Muscle of leg (tissue), 16 donors: ENCODE measurements around the gene MCM3. TPM values are rescaled to one million over a fixed set of nuclear protein-coding genes. Genes with fewer than 3 reads are reported as not detected.

Experiments
- DNase-seq: peaks from one replicate; pipeline ENCODE4 v3.0.0; 2013
- H3K27ac ChIP-seq: one replicate; pipeline ENCODE4 v1.5.1; 2013; ENCODE audit warnings: mild to moderate bottlenecking, low read length, control low read depth
- H3K27me3 ChIP-seq: one replicate; pipeline ENCODE4 v1.6.1; 2013; ENCODE audit warnings: low read length; ENCODE audit not compliant: control insufficient read depth, insufficient read depth
- H3K36me3 ChIP-seq: one replicate; pipeline ENCODE4 v1.6.1; 2013; ENCODE audit warnings: low read length; ENCODE audit not compliant: control insufficient read depth, insufficient read depth
- H3K4me1 ChIP-seq: one replicate; pipeline ENCODE4 v1.6.1; 2013; ENCODE audit warnings: low read length; ENCODE audit not compliant: control insufficient read depth, insufficient read depth
- H3K4me3 ChIP-seq: one replicate; pipeline ENCODE4 v1.5.1; 2013; ENCODE audit warnings: low read length, control low read depth
- H3K9me3 ChIP-seq: replicated peaks from 2 replicates; pipeline ENCODE4 v1.6.1; 2013; ENCODE audit warnings: low read depth, low read length; ENCODE audit not compliant: control insufficient read depth
- WGBS: methylation state at CpG from one replicate; pipeline ENCODE4 v1.1.5; 2013; ENCODE audit warnings: missing lambda C conversion rate; ENCODE audit not compliant: insufficient coverage; 5-methylcytosine and 5-hydroxymethylcytosine counted together
- long read RNA-seq, 11 donors: transcript quantifications; one replicate each; lab custom pipeline, GENCODE V29; 2026
- polyA plus RNA-seq, 8 donors: library from polyadenylated mRNA; unstranded; fragments of 120-200 nt; gene quantifications; one replicate each; pipeline versions ENCODE4 v1.2.1 to v1.2.3, GENCODE V29; 2013; ENCODE audit warnings: inconsistent platforms in 1 of 8, low replicate concordance in 1 of 8; ENCODE audit not compliant: insufficient read length in 8 of 8, insufficient read depth in 1 of 8
- total RNA-seq: library from RNA; stranded (reverse); fragments of 120-200 nt; gene quantifications from one replicate; pipeline ENCODE4 v1.2.4, GENCODE V29; 2013

MCM3 gene
- total RNA-seq: 46.5 TPM
- polyA plus RNA-seq: 10 to 100 TPM; 39.1 to 61.1 (median 49.8) TPM
- long read RNA-seq, donor 1, partial matches to known transcripts: 0 of 5 reads
- long read RNA-seq, donor 1, other reads (novel, unspliced or antisense): 0 of 5 reads
- long read RNA-seq, donor 2, partial matches to known transcripts: 0 of 2 reads
- long read RNA-seq, donor 2, other reads (novel, unspliced or antisense): 0 of 2 reads
- long read RNA-seq, donor 3, transcript MCM3-201 (17 exons, 3,083 nt): major isoform, 8 of 9 reads
- long read RNA-seq, donor 3, partial matches to known transcripts: 0 of 9 reads
- long read RNA-seq, donor 3, other reads (novel, unspliced or antisense): 0 of 9 reads
- long read RNA-seq, donor 4, transcript MCM3-201 (17 exons, 3,083 nt): major isoform, 6 of 6 reads
- long read RNA-seq, donor 4, partial matches to known transcripts: 0 of 6 reads
- long read RNA-seq, donor 4, other reads (novel, unspliced or antisense): 0 of 6 reads
- long read RNA-seq, donor 5, transcript MCM3-201 (17 exons, 3,083 nt): major isoform, 17 of 25 reads
- long read RNA-seq, donor 5, partial matches to known transcripts: 8 of 25 reads
- long read RNA-seq, donor 5, other reads (novel, unspliced or antisense): 0 of 25 reads
- long read RNA-seq, donor 6, transcript MCM3-201 (17 exons, 3,083 nt): major isoform, 12 of 17 reads
- long read RNA-seq, donor 6, partial matches to known transcripts: 5 of 17 reads
- long read RNA-seq, donor 6, other reads (novel, unspliced or antisense): 0 of 17 reads
- long read RNA-seq, donor 7, transcript MCM3-201 (17 exons, 3,083 nt): major isoform, 5 of 5 reads
- long read RNA-seq, donor 7, partial matches to known transcripts: 0 of 5 reads
- long read RNA-seq, donor 7, other reads (novel, unspliced or antisense): 0 of 5 reads
- long read RNA-seq, donor 8, transcript MCM3-201 (17 exons, 3,083 nt): major isoform, 10 of 10 reads
- long read RNA-seq, donor 8, partial matches to known transcripts: 0 of 10 reads
- long read RNA-seq, donor 8, other reads (novel, unspliced or antisense): 0 of 10 reads
- long read RNA-seq, donor 9, partial matches to known transcripts: 0 of 4 reads
- long read RNA-seq, donor 9, other reads (novel, unspliced or antisense): 0 of 4 reads
- long read RNA-seq, donor 10, transcript MCM3-201 (17 exons, 3,083 nt): major isoform, 13 of 13 reads
- long read RNA-seq, donor 10, partial matches to known transcripts: 0 of 13 reads
- long read RNA-seq, donor 10, other reads (novel, unspliced or antisense): 0 of 13 reads
- long read RNA-seq, donor 11, partial matches to known transcripts: 0 of 1 reads
- long read RNA-seq, donor 11, other reads (novel, unspliced or antisense): 0 of 1 reads

GRCh38 chr6:52284460-52285176 lies at the start of gene MCM3:
MCM3 (minus strand) TSS chr6:52284742; CDS start chr6:52284674, 68 bp downstream.
- 0% methylated on average over 27 of the region's 53 CpGs for whole genome bisulfite sequencing
- Histone ChIP-seq H3K36me3 (peaks cover 20% of the 10 kb centered on the region), H3K4me3 (peak within 1 kb of the TSS; percentile 81), H3K27ac (peak within 1 kb of the TSS; percentile 83), H3K27me3 (no peaks in the 10 kb centered on the region), H3K4me1 (peaks cover 3% of the 10 kb centered on the region), H3K9me3 (no peaks in the 10 kb centered on the region)
- peak; percentile 100 for DNase-seq

GRCh38 chr6:52333840-52334200 lies 49.3 kb upstream of the MCM3 start:
- DNase-seq: no peak
- H3K36me3 ChIP-seq: no peaks in the 10 kb centered on the region
- no peaks in the 10 kb centered on the region for H3K9me3 ChIP-seq
- no peaks in the 10 kb centered on the region for H3K4me1 ChIP-seq
- no peak overlapping the region for H3K27ac ChIP-seq
- 20% methylated on average over 1 of the region's 1 CpG for WGBS
- H3K27me3 ChIP-seq: no peaks in the 10 kb centered on the region
- no peak overlapping the region for H3K4me3 ChIP-seq

- H3K27ac ChIP-seq: no peak overlapping the region
- no peak for DNase-seq
- WGBS: 80% methylated on average over 3 of the region's 4 CpGs
Measured at GRCh38 chr6:52331793-52332457, 47.4 kb upstream of the MCM3 start.

GRCh38 chr6:52330470-52330869 lies 45.9 kb upstream of the MCM3 start:
- no peaks in the 10 kb centered on the region for H3K9me3 ChIP-seq
- no peak overlapping the region for H3K27ac ChIP-seq
- H3K4me1 ChIP-seq: no peaks in the 10 kb centered on the region
- H3K27me3 ChIP-seq: no peaks in the 10 kb centered on the region
- no peak overlapping the region for H3K4me3 ChIP-seq
- DNase-seq: no peak
- no peaks in the 10 kb centered on the region for H3K36me3 ChIP-seq
- 67% methylated on average over 1 of the region's 2 CpGs for WGBS

More at GRCh38 chr6:52331793-52332457, 47.4 kb upstream of the MCM3 start:
- Histone ChIP-seq H3K27me3 (no peaks in the 10 kb centered on the region), H3K4me1 (no peaks in the 10 kb centered on the region), H3K36me3 (no peaks in the 10 kb centered on the region), H3K4me3 (no peak overlapping the region), H3K9me3 (no peaks in the 10 kb centered on the region)

GRCh38 chr6:52328729-52329128 lies 44.2 kb upstream of the MCM3 start:
- Histone ChIP-seq H3K4me3 (no peak overlapping the region), H3K36me3 (no peaks in the 10 kb centered on the region), H3K9me3 (no peaks in the 10 kb centered on the region), H3K27me3 (no peaks in the 10 kb centered on the region), H3K4me1 (no peaks in the 10 kb centered on the region), H3K27ac (no peak overlapping the region)
- WGBS: 64% methylated on average over 1 of the region's 2 CpGs
- DNase-seq: no peak

GRCh38 chr6:52328303-52328662 lies 43.7 kb upstream of the MCM3 start:
- Histone ChIP-seq H3K27me3 (no peaks in the 10 kb centered on the region), H3K27ac (no peak overlapping the region), H3K36me3 (no peaks in the 10 kb centered on the region), H3K4me3 (no peak overlapping the region), H3K4me1 (no peaks in the 10 kb centered on the region), H3K9me3 (no peaks in the 10 kb centered on the region)
- WGBS: no CpG with 5 or more reads among the region's 2 CpGs
- no peak for DNase-seq

GRCh38 chr6:52326540-52327364 lies 42.2 kb upstream of the MCM3 start:
- Histone ChIP-seq H3K36me3 (no peaks in the 10 kb centered on the region), H3K9me3 (no peaks in the 10 kb centered on the region), H3K4me1 (no peaks in the 10 kb centered on the region), H3K27me3 (no peaks in the 10 kb centered on the region), H3K27ac (no peak overlapping the region), H3K4me3 (no peak overlapping the region)
- no peak for DNase-seq
- 80% methylated on average over 1 of the region's 3 CpGs for WGBS

GRCh38 chr6:52325695-52326471 lies 41.3 kb upstream of the MCM3 start:
- DNase-seq: no peak
- 37% methylated on average over 8 of the region's 14 CpGs for WGBS
- H3K4me3 ChIP-seq: no peak overlapping the region
- no peaks in the 10 kb centered on the region for H3K4me1 ChIP-seq
- no peak overlapping the region for H3K27ac ChIP-seq
- H3K27me3 ChIP-seq: no peaks in the 10 kb centered on the region
- no peaks in the 10 kb centered on the region for H3K36me3 ChIP-seq
- H3K9me3 ChIP-seq: no peaks in the 10 kb centered on the region
